GM23338 (cell line): ENCODE measurements around the gene CLEC3A. TPM values are rescaled to one million over a fixed set of nuclear protein-coding genes. Genes with fewer than 3 reads are reported as not detected.

Experiments
- ATAC-seq: fragments of 200-7000 bp; cut with Tn5 transposase; 3 replicates; pipeline ENCODE4 v1.9.1; 2020
- DNase-seq: peaks from one replicate; pipeline ENCODE4 v3.0.0-alpha.2; 2015; ENCODE audit warnings: low spot score
- H2AFZ ChIP-seq: fragments of 200-600 bp; sonication (generic); 2 replicates; pipeline ENCODE4 v1.8.0; 2016; ENCODE audit warnings: antibody characterized with exemption, mild to moderate bottlenecking, moderate library complexity
- H3F3A ChIP-seq: fragments of 200-600 bp; sonication (generic); replicated peaks from 2 replicates; pipeline ENCODE4 v1.8.0; 2017; ENCODE audit warnings: antibody characterized with exemption, mixed run types, low read depth
- H3K27ac ChIP-seq: fragments of 200-600 bp; sonication (generic); 2 replicates; pipeline ENCODE4 v1.6.1; 2016; ENCODE audit warnings: low read depth
- H3K27me3 ChIP-seq: fragments of 200-600 bp; sonication (generic); 2 replicates; pipeline ENCODE4 v1.8.0; 2016; ENCODE audit warnings: mild to moderate bottlenecking, mixed run types, moderate library complexity; ENCODE audit not compliant: insufficient read depth
- H3K36me3 ChIP-seq: fragments of 200-600 bp; sonication (generic); 2 replicates; pipeline ENCODE4 v1.8.0; 2016; ENCODE audit warnings: mild to moderate bottlenecking; ENCODE audit not compliant: insufficient read depth
- H3K4me1 ChIP-seq: fragments of 200-600 bp; sonication (generic); 2 replicates; pipeline ENCODE4 v1.8.0; 2016; ENCODE audit warnings: mild to moderate bottlenecking, moderate library complexity; ENCODE audit not compliant: insufficient read depth
- H3K4me2 ChIP-seq: fragments of 200-600 bp; sonication (generic); 2 replicates; pipeline ENCODE4 v1.7.1; 2017; ENCODE audit warnings: mixed run types
- H3K4me3 ChIP-seq: fragments of 200-600 bp; sonication (generic); 2 replicates; pipeline ENCODE4 v1.6.1; 2016; ENCODE audit warnings: mixed run types
- H3K79me2 ChIP-seq: fragments of 200-600 bp; sonication (generic); replicated peaks from 2 replicates; pipeline ENCODE4 v1.8.0; 2017; ENCODE audit warnings: mild to moderate bottlenecking; ENCODE audit not compliant: insufficient read depth
- H3K9me2 ChIP-seq: fragments of 200-600 bp; sonication (generic); 2 replicates; pipeline ENCODE4 v1.8.0; 2017; ENCODE audit not compliant: insufficient read depth
- H4K20me1 ChIP-seq: fragments of 200-600 bp; sonication (generic); replicated peaks from 2 replicates; pipeline ENCODE4 v1.8.0; 2017; ENCODE audit warnings: mild to moderate bottlenecking; ENCODE audit not compliant: insufficient read depth
- H3K27ac Mint-ChIP-seq: 2 replicates; pipeline ENCODE4 v1.8.0; 2020; ENCODE audit warnings: inconsistent platforms, mild to moderate bottlenecking, moderate library complexity, mixed read lengths
- H3K27me3 Mint-ChIP-seq: 3 replicates; pipeline ENCODE4 v1.8.0; 2022; ENCODE audit warnings: low read depth, mild to moderate bottlenecking, moderate library complexity, mixed read lengths, inconsistent platforms; ENCODE audit not compliant: insufficient read depth, poor library complexity
- H3K36me3 Mint-ChIP-seq: 3 replicates; pipeline ENCODE4 v1.8.0; 2021; ENCODE audit warnings: low read depth, mild to moderate bottlenecking, inconsistent platforms, moderate library complexity, mixed read lengths
- H3K4me1 Mint-ChIP-seq: 3 replicates; pipeline ENCODE4 v1.8.0; 2020; ENCODE audit warnings: mild to moderate bottlenecking, inconsistent platforms, mixed read lengths
- H3K4me3 Mint-ChIP-seq: 3 replicates; pipeline ENCODE4 v1.8.0; 2021; ENCODE audit warnings: moderate library complexity, mild to moderate bottlenecking, inconsistent platforms, mixed read lengths
- H3K9me3 Mint-ChIP-seq: 3 replicates; pipeline ENCODE4 v1.8.0; 2020; ENCODE audit warnings: moderate library complexity, mild to moderate bottlenecking, inconsistent platforms, mixed read lengths
- CREB1 ChIP-seq: fragments of 250-450 bp; sonication (Bioruptor Pico); IDR thresholded peaks from 2 replicates; pipeline ENCODE4 v1.5.0; 2020; ENCODE audit warnings: low read depth, mild to moderate bottlenecking, moderate library complexity
- EZH2 ChIP-seq: fragments of 200-600 bp; sonication (generic); IDR thresholded peaks from one replicate; pipeline ENCODE4 v1.8.0; 2017; ENCODE audit warnings: antibody characterized with exemption, mild to moderate bottlenecking, low read depth; ENCODE audit not compliant: unreplicated experiment
- JUNB ChIP-seq: IDR thresholded peaks from one replicate; pipeline ENCODE4 v1.6.1; 2016; ENCODE audit warnings: antibody characterized with exemption; ENCODE audit not compliant: unreplicated experiment
- NANOG ChIP-seq: IDR thresholded peaks from 2 replicates; pipeline ENCODE4 v1.6.1; 2016; ENCODE audit warnings: antibody characterized with exemption, borderline replicate concordance
- POLR2AphosphoS5 ChIP-seq: IDR thresholded peaks from 2 replicates; pipeline ENCODE4 v1.6.1; 2016; ENCODE audit warnings: antibody characterized with exemption, low read depth
- STAT1 ChIP-seq: IDR thresholded peaks from one replicate; pipeline ENCODE4 v1.6.1; 2016; ENCODE audit warnings: antibody characterized with exemption; ENCODE audit not compliant: unreplicated experiment
- ZNF114 ChIP-seq: fragments of 250-450 bp; sonication (Bioruptor Pico); IDR thresholded peaks from 2 replicates; pipeline ENCODE4 v1.5.0; 2020; ENCODE audit warnings: mild to moderate bottlenecking, moderate library complexity
- polyA plus RNA-seq: library from polyadenylated mRNA; unstranded; fragments of >200 nt; fragmentation: Nextera tagmentation; extraction: Ambion mirVana; gene quantifications from 2 replicates; pipeline ENCODE4 v1.2.1, GENCODE V29; 2016
- total RNA-seq: library from RNA; depleted of rRNA; stranded (reverse); fragments of >200 nt; shearing (Covaris generic); gene quantifications from 2 replicates; pipeline ENCODE4 v1.2.3, GENCODE V29; 2014
- TF ChIP-seq, protein P1 (sequence below): IDR thresholded peaks from one replicate; pipeline ENCODE4 v1.6.1; 2018; ENCODE audit warnings: antibody characterized with exemption; ENCODE audit not compliant: unreplicated experiment
- TF ChIP-seq, protein P2 (sequence below): fragments of 250-450 bp; sonication (Bioruptor Pico); IDR thresholded peaks from 2 replicates; pipeline ENCODE4 v1.5.0; 2020; ENCODE audit warnings: mild to moderate bottlenecking, moderate library complexity

Gene CLEC3A
- total and polyA plus RNA-seq, 2 experiments from 2014 or later: not detected

DNA sequence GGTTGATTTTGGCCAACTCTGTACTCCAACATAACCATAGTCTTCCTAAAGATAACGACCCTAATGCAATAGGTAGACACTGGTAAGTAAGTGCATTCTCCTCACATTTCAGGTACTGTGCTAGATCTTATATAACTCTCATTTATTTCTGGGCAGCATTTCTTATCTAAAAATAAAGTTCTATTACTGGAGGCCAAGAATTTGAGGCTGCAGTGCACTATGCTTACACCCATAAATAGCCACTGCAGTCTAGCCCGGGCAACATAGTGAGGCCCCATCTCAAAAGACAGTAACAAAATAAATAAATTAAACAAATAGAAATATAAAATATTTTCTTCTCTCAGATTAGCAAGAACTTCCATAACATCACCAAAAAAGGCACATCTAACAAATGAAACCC, 12.7 kb downstream of the CLEC3A start:
- Histone ChIP-seq H3K27ac (no peak overlapping the region), H3K9me2 (no peaks in the 10 kb centered on the region), H3K4me2 (no peak overlapping the region), H3K4me1 (no peaks in the 10 kb centered on the region), H2AFZ (no peak overlapping the region), H3K36me3 (no peaks in the 10 kb centered on the region), H4K20me1 (no peaks in the 10 kb centered on the region), H3F3A (no peaks in the 10 kb centered on the region), H3K27me3 (no peaks in the 10 kb centered on the region), H3K4me3 (no peak overlapping the region), H3K79me2 (no peaks in the 10 kb centered on the region)
- Mint-ChIP-seq H3K4me1 (no peaks in the 10 kb centered on the region), H3K27ac (no peak overlapping the region), H3K9me3 (no peaks in the 10 kb centered on the region), H3K4me3 (no peak overlapping the region), H3K27me3 (no peaks in the 10 kb centered on the region), H3K36me3 (no peaks in the 10 kb centered on the region)
- DNase-seq: no peak
- TF ChIP-seq NANOG: no peak
- TF ChIP-seq STAT1: no peak
- TF ChIP-seq POLR2AphosphoS5: no peak
- TF ChIP-seq, protein P1, sequence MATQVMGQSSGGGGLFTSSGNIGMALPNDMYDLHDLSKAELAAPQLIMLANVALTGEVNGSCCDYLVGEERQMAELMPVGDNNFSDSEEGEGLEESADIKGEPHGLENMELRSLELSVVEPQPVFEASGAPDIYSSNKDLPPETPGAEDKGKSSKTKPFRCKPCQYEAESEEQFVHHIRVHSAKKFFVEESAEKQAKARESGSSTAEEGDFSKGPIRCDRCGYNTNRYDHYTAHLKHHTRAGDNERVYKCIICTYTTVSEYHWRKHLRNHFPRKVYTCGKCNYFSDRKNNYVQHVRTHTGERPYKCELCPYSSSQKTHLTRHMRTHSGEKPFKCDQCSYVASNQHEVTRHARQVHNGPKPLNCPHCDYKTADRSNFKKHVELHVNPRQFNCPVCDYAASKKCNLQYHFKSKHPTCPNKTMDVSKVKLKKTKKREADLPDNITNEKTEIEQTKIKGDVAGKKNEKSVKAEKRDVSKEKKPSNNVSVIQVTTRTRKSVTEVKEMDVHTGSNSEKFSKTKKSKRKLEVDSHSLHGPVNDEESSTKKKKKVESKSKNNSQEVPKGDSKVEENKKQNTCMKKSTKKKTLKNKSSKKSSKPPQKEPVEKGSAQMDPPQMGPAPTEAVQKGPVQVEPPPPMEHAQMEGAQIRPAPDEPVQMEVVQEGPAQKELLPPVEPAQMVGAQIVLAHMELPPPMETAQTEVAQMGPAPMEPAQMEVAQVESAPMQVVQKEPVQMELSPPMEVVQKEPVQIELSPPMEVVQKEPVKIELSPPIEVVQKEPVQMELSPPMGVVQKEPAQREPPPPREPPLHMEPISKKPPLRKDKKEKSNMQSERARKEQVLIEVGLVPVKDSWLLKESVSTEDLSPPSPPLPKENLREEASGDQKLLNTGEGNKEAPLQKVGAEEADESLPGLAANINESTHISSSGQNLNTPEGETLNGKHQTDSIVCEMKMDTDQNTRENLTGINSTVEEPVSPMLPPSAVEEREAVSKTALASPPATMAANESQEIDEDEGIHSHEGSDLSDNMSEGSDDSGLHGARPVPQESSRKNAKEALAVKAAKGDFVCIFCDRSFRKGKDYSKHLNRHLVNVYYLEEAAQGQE: no peak
- no peak for TF ChIP-seq CREB1
- no peak for ATAC-seq

DNA sequence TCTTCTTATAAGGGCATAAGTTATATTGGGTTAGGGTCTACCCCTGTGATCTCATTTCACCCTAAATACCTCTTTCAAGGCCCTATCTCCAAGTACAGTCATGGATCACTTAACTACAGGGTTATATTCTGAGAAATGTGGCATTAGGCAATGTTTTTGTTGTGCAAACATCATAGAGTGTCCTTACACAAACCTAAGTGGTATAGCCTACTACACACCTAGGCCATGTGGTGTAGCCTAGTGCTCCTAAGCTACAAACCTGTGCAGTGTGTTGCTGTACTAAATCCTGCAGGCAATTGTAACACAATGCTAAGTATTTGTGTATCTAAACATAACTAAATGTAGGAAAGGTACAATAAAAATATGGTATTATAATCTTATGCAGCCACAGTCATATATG, 18.0 kb downstream of the CLEC3A start:
- no peak overlapping the region for H3K27ac Mint-ChIP-seq
- TF ChIP-seq, protein P1: no peak
- no peak for TF ChIP-seq JUNB
- TF ChIP-seq NANOG: no peak
- TF ChIP-seq ZNF114: no peak
- TF ChIP-seq EZH2: no peak
- TF ChIP-seq CREB1: no peak
- TF ChIP-seq, protein P2, sequence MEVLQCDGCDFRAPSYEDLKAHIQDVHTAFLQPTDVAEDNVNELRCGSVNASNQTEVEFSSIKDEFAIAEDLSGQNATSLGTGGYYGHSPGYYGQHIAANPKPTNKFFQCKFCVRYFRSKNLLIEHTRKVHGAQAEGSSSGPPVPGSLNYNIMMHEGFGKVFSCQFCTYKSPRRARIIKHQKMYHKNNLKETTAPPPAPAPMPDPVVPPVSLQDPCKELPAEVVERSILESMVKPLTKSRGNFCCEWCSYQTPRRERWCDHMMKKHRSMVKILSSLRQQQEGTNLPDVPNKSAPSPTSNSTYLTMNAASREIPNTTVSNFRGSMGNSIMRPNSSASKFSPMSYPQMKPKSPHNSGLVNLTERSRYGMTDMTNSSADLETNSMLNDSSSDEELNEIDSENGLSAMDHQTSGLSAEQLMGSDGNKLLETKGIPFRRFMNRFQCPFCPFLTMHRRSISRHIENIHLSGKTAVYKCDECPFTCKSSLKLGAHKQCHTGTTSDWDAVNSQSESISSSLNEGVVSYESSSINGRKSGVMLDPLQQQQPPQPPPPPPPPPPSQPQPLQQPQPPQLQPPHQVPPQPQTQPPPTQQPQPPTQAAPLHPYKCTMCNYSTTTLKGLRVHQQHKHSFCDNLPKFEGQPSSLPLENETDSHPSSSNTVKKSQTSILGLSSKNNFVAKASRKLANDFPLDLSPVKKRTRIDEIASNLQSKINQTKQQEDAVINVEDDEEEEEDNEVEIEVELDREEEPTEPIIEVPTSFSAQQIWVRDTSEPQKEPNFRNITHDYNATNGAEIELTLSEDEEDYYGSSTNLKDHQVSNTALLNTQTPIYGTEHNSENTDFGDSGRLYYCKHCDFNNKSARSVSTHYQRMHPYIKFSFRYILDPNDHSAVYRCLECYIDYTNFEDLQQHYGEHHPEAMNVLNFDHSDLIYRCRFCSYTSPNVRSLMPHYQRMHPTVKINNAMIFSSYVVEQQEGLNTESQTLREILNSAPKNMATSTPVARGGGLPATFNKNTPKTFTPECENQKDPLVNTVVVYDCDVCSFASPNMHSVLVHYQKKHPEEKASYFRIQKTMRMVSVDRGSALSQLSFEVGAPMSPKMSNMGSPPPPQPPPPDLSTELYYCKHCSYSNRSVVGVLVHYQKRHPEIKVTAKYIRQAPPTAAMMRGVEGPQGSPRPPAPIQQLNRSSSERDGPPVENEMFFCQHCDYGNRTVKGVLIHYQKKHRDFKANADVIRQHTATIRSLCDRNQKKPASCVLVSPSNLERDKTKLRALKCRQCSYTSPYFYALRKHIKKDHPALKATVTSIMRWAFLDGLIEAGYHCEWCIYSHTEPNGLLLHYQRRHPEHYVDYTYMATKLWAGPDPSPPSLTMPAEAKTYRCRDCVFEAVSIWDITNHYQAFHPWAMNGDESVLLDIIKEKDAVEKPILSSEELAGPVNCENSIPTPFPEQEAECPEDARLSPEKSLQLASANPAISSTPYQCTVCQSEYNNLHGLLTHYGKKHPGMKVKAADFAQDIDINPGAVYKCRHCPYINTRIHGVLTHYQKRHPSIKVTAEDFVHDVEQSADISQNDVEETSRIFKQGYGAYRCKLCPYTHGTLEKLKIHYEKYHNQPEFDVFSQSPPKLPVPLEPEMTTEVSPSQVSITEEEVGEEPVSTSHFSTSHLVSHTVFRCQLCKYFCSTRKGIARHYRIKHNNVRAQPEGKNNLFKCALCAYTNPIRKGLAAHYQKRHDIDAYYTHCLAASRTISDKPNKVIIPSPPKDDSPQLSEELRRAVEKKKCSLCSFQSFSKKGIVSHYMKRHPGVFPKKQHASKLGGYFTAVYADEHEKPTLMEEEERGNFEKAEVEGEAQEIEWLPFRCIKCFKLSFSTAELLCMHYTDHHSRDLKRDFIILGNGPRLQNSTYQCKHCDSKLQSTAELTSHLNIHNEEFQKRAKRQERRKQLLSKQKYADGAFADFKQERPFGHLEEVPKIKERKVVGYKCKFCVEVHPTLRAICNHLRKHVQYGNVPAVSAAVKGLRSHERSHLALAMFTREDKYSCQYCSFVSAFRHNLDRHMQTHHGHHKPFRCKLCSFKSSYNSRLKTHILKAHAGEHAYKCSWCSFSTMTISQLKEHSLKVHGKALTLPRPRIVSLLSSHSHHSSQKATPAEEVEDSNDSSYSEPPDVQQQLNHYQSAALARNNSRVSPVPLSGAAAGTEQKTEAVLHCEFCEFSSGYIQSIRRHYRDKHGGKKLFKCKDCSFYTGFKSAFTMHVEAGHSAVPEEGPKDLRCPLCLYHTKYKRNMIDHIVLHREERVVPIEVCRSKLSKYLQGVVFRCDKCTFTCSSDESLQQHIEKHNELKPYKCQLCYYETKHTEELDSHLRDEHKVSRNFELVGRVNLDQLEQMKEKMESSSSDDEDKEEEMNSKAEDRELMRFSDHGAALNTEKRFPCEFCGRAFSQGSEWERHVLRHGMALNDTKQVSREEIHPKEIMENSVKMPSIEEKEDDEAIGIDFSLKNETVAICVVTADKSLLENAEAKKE (CRISPR knock-in tag): no peak
- H3F3A ChIP-seq: no peaks in the 10 kb centered on the region
- H4K20me1 ChIP-seq: no peaks in the 10 kb centered on the region
- no peaks in the 10 kb centered on the region for H3K4me1 ChIP-seq
- H3K4me1 Mint-ChIP-seq: no peaks in the 10 kb centered on the region
- H3K4me3 Mint-ChIP-seq: no peak overlapping the region
- no peak overlapping the region for H3K27ac ChIP-seq
- no peaks in the 10 kb centered on the region for H3K36me3 ChIP-seq
- H3K9me3 Mint-ChIP-seq: no peaks in the 10 kb centered on the region
- H3K36me3 Mint-ChIP-seq: no peaks in the 10 kb centered on the region
- H3K27me3 ChIP-seq: no peaks in the 10 kb centered on the region
- H3K27me3 Mint-ChIP-seq: no peaks in the 10 kb centered on the region
- no peaks in the 10 kb centered on the region for H3K79me2 ChIP-seq
- 0 out of 2 replicates have a peak, but pooled peaks cover 3% of the 10 kb centered on the region for H3K9me2 ChIP-seq
- H3K4me3 ChIP-seq: no peak overlapping the region
- DNase-seq (no peak), ATAC-seq (no peak)
- no peak overlapping the region for H2AFZ ChIP-seq
- no peak overlapping the region for H3K4me2 ChIP-seq
